ENCODE data around the gene TEKTIP1. TPM values are rescaled to one million over a fixed set of nuclear protein-coding genes. Genes with fewer than 3 reads are reported as not detected.

The TEKTIP1 gene
- total RNA-seq, 6 experiments from 2014 or later, result 1.1 to 1.6 (median 1.3) TPM; not detected in 3

- TF ChIP-seq POLR2A (IDR thresholded peaks at IDR 0.05) (no peak), CTCF (IDR thresholded peaks at IDR 0.05) (no peak)
- intact Hi-C loops (cut with DNase I), result no loop called here
- Histone ChIP-seq H3K4me3 (no peak overlapping the region), H3K27ac (peak overlapping the region in 1 of 3 donors; percentile 83), H3K9me3 (no peaks in the 10 kb centered on the region), H3K27me3 (no peaks in the 10 kb centered on the region), H3K36me3 (peaks cover 0 to 10% (median 0%) of the 10 kb centered on the region in 4 donors), H3K4me1 (peaks cover 0 to 33% (median 14%) of the 10 kb centered on the region in 4 donors)
- DNase-seq (no peak), ATAC-seq (no peak)
- WGBS (ENCODE audit: insufficient coverage, low coverage, low lambda C conversion rate, missing lambda C conversion rate), result 92% methylated on average over 2 of the region's 2 CpGs
Measured at GRCh38 chr19:3518659-3519058, 20.3 kb upstream of the TEKTIP1 start.

GRCh38 chr19:3519126-3519525 is 19.8 kb upstream of the TEKTIP1 start:
- Histone ChIP-seq H3K4me1 (peaks cover 0 to 38% (median 14%) of the 10 kb centered on the region in 4 donors), H3K27me3 (no peaks in the 10 kb centered on the region), H3K36me3 (peaks cover 0 to 13% (median 0%) of the 10 kb centered on the region in 4 donors), H3K9me3 (no peaks in the 10 kb centered on the region), H3K27ac (no peak overlapping the region), H3K4me3 (no peak overlapping the region)
- 60% methylated on average over 2 of the region's 18 CpGs for WGBS (ENCODE audit: insufficient coverage, low coverage, low lambda C conversion rate, missing lambda C conversion rate)
- no peak for TF ChIP-seq CTCF (IDR thresholded peaks at IDR 0.05)
- TF ChIP-seq POLR2A (IDR thresholded peaks at IDR 0.05), result no peak
- intact Hi-C loops (cut with DNase I), result no loop called here
- ATAC-seq (no peak), DNase-seq (peak in 1 of 3 donors; percentile 18)

- DNase-seq, result peak in 1 of 3 donors; percentile 23
- no peaks in the 10 kb centered on the region for H3K27me3 ChIP-seq
- no peak overlapping the region for H3K27ac ChIP-seq
- peaks cover 0 to 41% (median 14%) of the 10 kb centered on the region in 4 donors for H3K4me1 ChIP-seq
- H3K36me3 ChIP-seq, result peaks cover 0 to 14% (median 0%) of the 10 kb centered on the region in 4 donors
- intact Hi-C loops (cut with DNase I), result no loop called here
- 70% methylated on average over 4 of the region's 37 CpGs for WGBS (ENCODE audit: insufficient coverage, low coverage, low lambda C conversion rate, missing lambda C conversion rate)
- no peaks in the 10 kb centered on the region for H3K9me3 ChIP-seq
- no peak overlapping the region for H3K4me3 ChIP-seq
- ATAC-seq, result no peak
- TF ChIP-seq POLR2A (IDR thresholded peaks at IDR 0.05) (no peak), CTCF (IDR thresholded peaks at IDR 0.05) (no peak)
Measured at GRCh38 chr19:3520166-3521103, 18.5 kb upstream of the TEKTIP1 start.

GRCh38 chr19:3521104-3521445 is 17.9 kb upstream of the TEKTIP1 start:
- H3K4me1 ChIP-seq, result peaks cover 0 to 38% (median 13%) of the 10 kb centered on the region in 4 donors
- no peak for ATAC-seq
- no peak overlapping the region for H3K4me3 ChIP-seq
- TF ChIP-seq CTCF (IDR thresholded peaks at IDR 0.05) (no peak), POLR2A (IDR thresholded peaks at IDR 0.05) (no peak)
- 52% methylated on average over 5 of the region's 7 CpGs for WGBS (ENCODE audit: insufficient coverage, low coverage, low lambda C conversion rate, missing lambda C conversion rate)
- peaks cover under 1 to 20% (median 4%) of the 10 kb centered on the region in 4 donors for H3K36me3 ChIP-seq
- H3K9me3 ChIP-seq, result no peaks in the 10 kb centered on the region
- H3K27ac ChIP-seq, result no peak overlapping the region
- intact Hi-C loops (cut with DNase I), result no loop called here
- H3K27me3 ChIP-seq, result no peaks in the 10 kb centered on the region
- DNase-seq, result no peak
